Measurements from ENCODE around the gene MINDY3. TPM values are rescaled to one million over a fixed set of nuclear protein-coding genes. Genes with fewer than 3 reads are reported as not detected.

Gene MINDY3
- total RNA-seq, 1 experiment from 2014 or later, result 10.8 TPM

- no peak for TF ChIP-seq EZH2 (IDR thresholded peaks at IDR 0.05; ENCODE audit: low read depth)
- TF ChIP-seq CTCF (conservative IDR thresholded peaks at IDR 0.05), result no peak
- no peaks in the 10 kb centered on the region for H3F3A ChIP-seq (ENCODE audit: insufficient read depth, low read depth)
- H3K9me3 ChIP-seq (ENCODE audit: insufficient read depth, low read depth), result no peaks in the 10 kb centered on the region
- H4K20me1 ChIP-seq (ENCODE audit: insufficient read depth), result no peaks in the 10 kb centered on the region
- no peaks in the 10 kb centered on the region for H3K79me2 ChIP-seq (ENCODE audit: low read depth)
- H3K4me1 ChIP-seq (replicated peaks; ENCODE audit: insufficient read depth), result no peaks in the 10 kb centered on the region
- ChIA-PET CTCF (no interaction called here), POLR2A (ENCODE audit: unreplicated experiment) (no interaction called here)
- no peak for DNase-seq
- no peak overlapping the region for H3K27ac ChIP-seq
- BruUV-seq (replicated peaks), result no TSS peak
- intact Hi-C loops (cut with micrococcal nuclease; ENCODE audit: unreplicated experiment), result no loop called here
- no peaks in the 10 kb centered on the region for H3K27me3 ChIP-seq (ENCODE audit: insufficient read depth, low read depth)
- H2AFZ ChIP-seq, result no peak overlapping the region
- no peaks in the 10 kb centered on the region for H3K9me2 ChIP-seq (ENCODE audit: insufficient read depth)
- no peak overlapping the region for H3K4me3 ChIP-seq
- no peak overlapping the region for H3K4me2 ChIP-seq
- no peaks in the 10 kb centered on the region for H3K36me3 ChIP-seq (ENCODE audit: low read depth)
These were observed 15.8 kb downstream of the MINDY3 start for GRCh38 chr10:15844517-15844916.

GRCh38 chr10:15843695-15844094 lies 16.6 kb downstream of the MINDY3 start:
- H3K36me3 ChIP-seq (ENCODE audit: low read depth), result no peaks in the 10 kb centered on the region
- no TSS peak for BruUV-seq (replicated peaks)
- ChIA-PET CTCF (no interaction called here), POLR2A (ENCODE audit: unreplicated experiment) (no interaction called here)
- no peaks in the 10 kb centered on the region for H3K4me1 ChIP-seq (replicated peaks; ENCODE audit: insufficient read depth)
- no peaks in the 10 kb centered on the region for H3K9me3 ChIP-seq (ENCODE audit: insufficient read depth, low read depth)
- H3K27me3 ChIP-seq (ENCODE audit: insufficient read depth, low read depth), result no peaks in the 10 kb centered on the region
- H2AFZ ChIP-seq, result no peak overlapping the region
- no peak for DNase-seq
- H3K4me3 ChIP-seq, result no peak overlapping the region
- no peak overlapping the region for H3K27ac ChIP-seq
- no peaks in the 10 kb centered on the region for H3F3A ChIP-seq (ENCODE audit: insufficient read depth, low read depth)
- H4K20me1 ChIP-seq (ENCODE audit: insufficient read depth), result no peaks in the 10 kb centered on the region
- H3K4me2 ChIP-seq, result no peak overlapping the region
- TF ChIP-seq EZH2 (IDR thresholded peaks at IDR 0.05; ENCODE audit: low read depth), result no peak
- no peak for TF ChIP-seq CTCF (conservative IDR thresholded peaks at IDR 0.05)
- H3K79me2 ChIP-seq (ENCODE audit: low read depth), result no peaks in the 10 kb centered on the region
- H3K9me2 ChIP-seq (ENCODE audit: insufficient read depth), result no peaks in the 10 kb centered on the region
- intact Hi-C loops (cut with micrococcal nuclease; ENCODE audit: unreplicated experiment), result no loop called here

- Histone ChIP-seq H3K9me2 (ENCODE audit: insufficient read depth) (no peaks in the 10 kb centered on the region), H3K4me3 (no peak overlapping the region), H3K27me3 (ENCODE audit: insufficient read depth, low read depth) (no peaks in the 10 kb centered on the region), H3K79me2 (ENCODE audit: low read depth) (no peaks in the 10 kb centered on the region), H3F3A (ENCODE audit: insufficient read depth, low read depth) (no peaks in the 10 kb centered on the region), H4K20me1 (ENCODE audit: insufficient read depth) (no peaks in the 10 kb centered on the region), H3K4me2 (no peak overlapping the region), H3K27ac (no peak overlapping the region), H3K4me1 (replicated peaks; ENCODE audit: insufficient read depth) (no peaks in the 10 kb centered on the region), H2AFZ (no peak overlapping the region), H3K36me3 (ENCODE audit: low read depth) (no peaks in the 10 kb centered on the region), H3K9me3 (ENCODE audit: insufficient read depth, low read depth) (no peaks in the 10 kb centered on the region)
- ChIA-PET CTCF (interaction anchor here (0.6 kb wide), 1 partner anchor 24 kb away, joined by 7 read pairs; no protein-coding TSS in a partner anchor), POLR2A (ENCODE audit: unreplicated experiment) (no interaction called here)
- DNase-seq, result no peak
- TF ChIP-seq CTCF (conservative IDR thresholded peaks at IDR 0.05) (no peak), EZH2 (IDR thresholded peaks at IDR 0.05; ENCODE audit: low read depth) (no peak)
- no TSS peak for BruUV-seq (replicated peaks)
- intact Hi-C loops (cut with micrococcal nuclease; ENCODE audit: unreplicated experiment), result no loop called here
These were observed 17.6 kb downstream of the MINDY3 start for GRCh38 chr10:15842556-15843169.
